ENCODE data around the gene INTS11.
A peak's percentile ranks its signal among the peaks of the same experiment; 100 is the strongest.

The INTS11 gene

GRCh38 chr1:1343811-1344421 lies 19.5 kb upstream of the INTS11 start:
- DNase-seq (ENCODE audit: low read depth in 2 of 2) = no peak

- DNase-seq (ENCODE audit: low read depth in 2 of 2) = no peak
Observed at GRCh38 chr1:1342584-1343115, 18.2 kb upstream of the INTS11 start.

DNA sequence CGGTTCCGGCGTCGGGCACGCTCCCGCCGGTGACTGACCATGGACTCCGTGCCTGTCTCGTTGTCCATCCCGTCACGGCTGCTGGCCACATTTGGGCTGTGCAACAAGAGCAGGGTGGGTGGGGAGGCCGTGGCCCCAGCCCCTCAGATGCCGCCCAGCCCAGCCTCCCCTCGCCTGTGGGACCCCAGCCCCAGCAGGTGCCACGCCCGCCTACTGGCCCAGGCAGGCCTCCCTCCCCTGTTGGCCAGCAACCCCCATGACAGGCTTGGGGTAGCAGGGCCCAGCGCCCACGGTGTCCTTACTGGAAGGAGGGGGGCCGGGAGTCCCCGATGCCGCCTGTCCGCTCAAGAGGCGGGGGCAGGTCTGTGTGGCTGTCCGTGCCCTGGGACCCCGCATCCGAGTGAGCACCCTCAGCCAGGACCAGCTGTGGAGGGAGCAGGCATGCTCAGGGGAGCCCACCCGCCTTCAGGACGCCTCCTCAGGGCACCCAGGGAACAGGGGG lies 17.7 kb upstream of the INTS11 start:
- DNase-seq (ENCODE audit: low read depth in 2 of 2) = no peak

DNA sequence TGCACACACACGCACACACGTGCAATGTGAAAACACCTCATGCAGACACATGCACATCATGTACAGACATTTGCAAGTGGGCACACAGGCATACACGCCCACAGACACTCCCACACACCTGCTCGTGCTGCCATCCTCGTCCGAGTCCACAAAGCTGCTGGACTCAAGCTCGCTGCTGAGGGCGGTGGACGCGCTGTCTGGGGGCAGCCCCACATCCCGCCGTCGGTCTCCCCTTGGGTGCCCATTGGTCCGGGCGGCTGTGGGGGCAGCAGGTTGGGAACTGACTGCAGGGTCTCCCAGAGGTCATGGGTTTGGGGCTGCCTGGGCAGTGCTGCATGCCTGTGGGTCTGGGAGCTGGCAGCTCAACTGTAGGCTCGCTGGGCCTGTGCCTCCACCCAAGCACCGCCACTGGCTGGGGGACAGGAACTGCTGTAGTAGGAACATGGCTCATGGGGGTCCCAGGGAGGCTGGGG lies 17.1 kb upstream of the INTS11 start:
- DNase-seq (ENCODE audit: low read depth in 2 of 2) = no peak

DNA sequence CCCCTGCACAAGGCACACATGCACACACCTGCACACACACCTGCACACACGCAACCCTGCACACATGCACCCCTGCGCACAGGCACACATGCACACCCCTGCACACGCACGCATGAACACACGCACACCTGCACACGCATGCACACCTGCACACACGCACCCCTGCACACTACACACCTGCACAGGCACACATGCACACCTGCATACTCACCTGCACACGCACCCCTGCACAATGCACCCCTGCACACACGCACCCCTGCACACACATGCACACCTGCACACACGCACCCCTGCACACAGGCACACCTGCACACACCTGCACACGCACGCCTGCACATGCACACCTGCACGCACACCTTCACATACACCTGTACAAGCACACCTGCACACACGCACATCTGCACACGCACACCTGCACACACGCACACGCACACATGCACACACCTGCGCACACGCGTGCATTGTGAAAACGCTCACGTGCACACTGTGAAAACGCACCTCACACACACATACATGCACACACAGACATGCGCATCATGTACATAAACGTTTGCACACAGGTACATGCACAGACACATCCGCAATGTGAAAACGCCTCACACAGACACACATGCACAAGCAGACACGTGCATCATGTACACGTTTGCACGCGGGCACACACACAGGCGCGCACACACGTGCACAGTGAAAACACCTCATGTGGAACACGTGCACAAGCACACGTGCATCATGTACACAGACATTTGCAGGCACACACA lies 16.5 kb upstream of the INTS11 start:
- DNase-seq (ENCODE audit: low read depth in 2 of 2) = no peak

GRCh38 chr1:1340185-1340584 lies 15.7 kb upstream of the INTS11 start:
- no peak for DNase-seq (ENCODE audit: low read depth in 2 of 2)

GRCh38 chr1:1338278-1338677 lies 13.8 kb upstream of the INTS11 start:
- no peak for DNase-seq (ENCODE audit: low read depth in 2 of 2)

DNA sequence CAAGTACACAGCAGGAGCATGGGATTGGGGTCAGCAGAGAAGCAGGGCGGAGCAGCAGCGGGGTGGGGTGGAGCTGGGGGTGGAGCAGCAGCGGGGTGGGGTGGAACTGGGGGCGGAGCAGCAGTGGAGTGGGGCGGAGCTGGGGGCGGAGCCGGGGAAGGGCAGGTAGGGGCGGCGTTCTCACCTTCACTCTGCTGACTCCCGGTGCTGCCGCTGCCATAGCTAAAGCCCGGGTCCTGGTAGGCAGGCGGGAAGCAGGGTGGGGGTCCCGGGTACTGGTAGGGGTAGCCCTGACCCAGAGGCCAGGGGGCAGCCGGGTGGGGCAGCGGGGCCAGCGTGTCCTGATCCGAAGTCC lies 13.3 kb upstream of the INTS11 start:
- DNase-seq (ENCODE audit: low read depth in 2 of 2) = peak in 1 of 2 experiments; percentile 38

- no peak for DNase-seq (ENCODE audit: low read depth in 2 of 2)
Observed at GRCh38 chr1:1336931-1337792, 12.7 kb upstream of the INTS11 start.

DNA sequence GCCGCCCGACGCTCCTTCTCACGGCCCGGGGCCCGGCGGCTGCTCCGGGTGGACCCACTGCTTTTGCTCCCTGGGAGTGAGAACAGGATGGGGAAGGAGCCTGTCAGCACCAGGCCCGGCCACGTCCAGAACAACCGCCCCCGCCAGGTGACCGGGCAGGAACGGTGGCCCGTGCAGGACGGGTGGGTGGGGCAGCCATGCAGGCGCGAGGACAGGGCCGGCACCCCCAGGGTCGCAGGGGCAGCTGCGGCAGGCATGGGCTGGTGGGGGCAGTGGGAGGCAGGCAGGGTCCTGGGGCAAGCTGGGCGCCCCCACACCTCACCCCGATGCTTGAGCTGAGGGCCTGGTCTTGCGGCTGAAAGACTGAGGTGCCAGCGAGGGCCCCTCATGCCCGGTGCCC lies 12.0 kb upstream of the INTS11 start:
- DNase-seq (ENCODE audit: low read depth in 2 of 2) = no peak

DNA sequence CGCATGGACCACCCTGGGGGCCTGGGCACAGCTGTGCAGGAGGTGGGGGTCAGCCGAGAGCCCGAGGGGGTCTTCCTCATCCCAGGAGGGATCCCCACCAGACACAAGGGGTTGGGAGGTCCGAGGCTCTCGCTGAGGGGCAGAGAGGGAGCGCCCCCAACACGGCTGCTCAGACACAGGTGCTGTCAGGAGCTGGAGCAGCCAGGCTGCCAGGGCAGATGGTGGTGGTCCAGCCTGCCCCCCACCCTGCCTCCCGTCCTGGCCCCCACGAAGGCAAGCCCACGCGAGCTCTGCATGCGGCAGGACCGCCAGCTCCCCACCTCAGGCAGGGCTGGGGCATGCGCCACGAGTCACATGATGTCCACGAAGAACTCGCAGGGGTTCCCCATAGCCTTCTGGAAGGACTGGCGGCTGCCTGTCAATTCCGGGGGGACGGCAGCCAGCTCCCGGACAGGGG lies 11.4 kb upstream of the INTS11 start:
- no peak for DNase-seq (ENCODE audit: low read depth in 2 of 2)

- DNase-seq (ENCODE audit: low read depth in 2 of 2) = no peak
Observed at GRCh38 chr1:1335283-1335682, 10.8 kb upstream of the INTS11 start.

DNA sequence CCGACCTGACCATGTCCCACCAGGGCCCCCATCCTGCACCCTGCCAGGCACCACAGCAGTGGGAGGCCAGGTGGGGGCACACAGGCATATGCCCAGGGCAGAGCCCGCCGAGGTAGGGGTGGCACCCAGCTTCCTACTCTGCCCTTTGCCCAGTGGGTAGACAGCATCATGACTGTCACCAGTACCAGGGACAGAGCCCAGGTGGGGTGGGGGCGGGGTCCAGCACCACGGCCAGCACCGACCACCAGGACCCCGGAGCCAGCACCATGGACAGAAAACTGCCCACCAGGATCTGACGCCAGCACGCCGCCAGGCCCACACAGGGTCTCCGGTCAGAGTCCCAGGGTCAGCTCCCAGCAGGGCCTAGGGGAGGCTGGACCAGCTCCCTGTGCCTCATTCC lies 10.4 kb upstream of the INTS11 start:
- DNase-seq (ENCODE audit: low read depth in 2 of 2) = no peak

GRCh38 chr1:1333551-1334241 lies 9.2 kb upstream of the INTS11 start:
- DNase-seq (ENCODE audit: low read depth in 2 of 2) = no peak

GRCh38 chr1:1332774-1333480 lies 8.5 kb upstream of the INTS11 start:
- no peak for DNase-seq (ENCODE audit: low read depth in 2 of 2)

DNA sequence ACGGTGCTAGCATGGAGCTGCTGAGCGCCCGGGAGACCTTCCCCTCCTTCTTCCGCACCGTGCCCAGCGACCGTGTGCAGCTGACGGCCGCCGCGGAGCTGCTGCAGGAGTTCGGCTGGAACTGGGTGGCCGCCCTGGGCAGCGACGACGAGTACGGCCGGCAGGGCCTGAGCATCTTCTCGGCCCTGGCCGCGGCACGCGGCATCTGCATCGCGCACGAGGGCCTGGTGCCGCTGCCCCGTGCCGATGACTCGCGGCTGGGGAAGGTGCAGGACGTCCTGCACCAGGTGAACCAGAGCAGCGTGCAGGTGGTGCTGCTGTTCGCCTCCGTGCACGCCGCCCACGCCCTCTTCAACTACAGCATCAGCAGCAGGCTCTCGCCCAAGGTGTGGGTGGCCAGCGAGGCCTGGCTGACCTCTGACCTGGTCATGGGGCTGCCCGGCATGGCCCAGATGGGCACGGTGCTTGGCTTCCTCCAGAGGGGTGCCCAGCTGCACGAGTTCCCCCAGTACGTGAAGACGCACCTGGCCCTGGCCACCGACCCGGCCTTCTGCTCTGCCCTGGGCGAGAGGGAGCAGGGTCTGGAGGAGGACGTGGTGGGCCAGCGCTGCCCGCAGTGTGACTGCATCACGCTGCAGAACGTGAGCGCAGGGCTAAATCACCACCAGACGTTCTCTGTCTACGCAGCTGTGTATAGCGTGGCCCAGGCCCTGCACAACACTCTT lies 7.7 kb upstream of the INTS11 start:
- DNase-seq (ENCODE audit: low read depth in 2 of 2) = no peak

GRCh38 chr1:1331068-1331965 lies 6.9 kb upstream of the INTS11 start, which contains the start of gene TAS1R3:
TAS1R3 (plus strand) TSS chr1:1331280; CDS start chr1:1331346, 66 bp downstream.
- DNase-seq (ENCODE audit: low read depth in 2 of 2) = no peak

GRCh38 chr1:1330366-1331067 lies 6.1 kb upstream of the INTS11 start:
- DNase-seq (ENCODE audit: low read depth in 2 of 2) = no peak
